Putamen (tissue), 1 donor: ENCODE measurements around the gene ANKRD23.

Experiments
- DNase-seq: peaks from one replicate; pipeline ENCODE4 v3.0.0-alpha.2; 2016; ENCODE audit warnings: low spot score

The ANKRD23 gene

GRCh38 chr2:96837575-96837974 is 6.2 kb downstream of the ANKRD23 start:
- DNase-seq: no peak

- DNase-seq: no peak
These were observed 8.0 kb downstream of the ANKRD23 start for GRCh38 chr2:96835830-96836229.

- DNase-seq: no peak
These were observed 10.9 kb downstream of the ANKRD23 start for GRCh38 chr2:96832754-96833507.

- DNase-seq: no peak
These were observed 11.4 kb downstream of the ANKRD23 start for GRCh38 chr2:96832408-96832753.

- DNase-seq: no peak
These were observed 12.1 kb downstream of the ANKRD23 start for GRCh38 chr2:96831679-96832078.

GRCh38 chr2:96830044-96830562 is 13.7 kb downstream of the ANKRD23 start:
- DNase-seq: no peak

GRCh38 chr2:96828874-96829273 is 14.9 kb downstream of the ANKRD23 start:
- no peak for DNase-seq

GRCh38 chr2:96828436-96828835 is 15.4 kb downstream of the ANKRD23 start:
- no peak for DNase-seq

- no peak for DNase-seq
These were observed 17.1 kb downstream of the ANKRD23 start for GRCh38 chr2:96826546-96827278.

GRCh38 chr2:96825057-96825456 is 18.8 kb downstream of the ANKRD23 start:
- no peak for DNase-seq

GRCh38 chr2:96824079-96824870 is 19.5 kb downstream of the ANKRD23 start:
- no peak for DNase-seq

GRCh38 chr2:96823198-96823597 is 20.6 kb downstream of the ANKRD23 start:
- no peak for DNase-seq

- DNase-seq: no peak
These were observed 21.0 kb downstream of the ANKRD23 start for GRCh38 chr2:96822786-96823185.

GRCh38 chr2:96821113-96821675 is 22.6 kb downstream of the ANKRD23 start:
- DNase-seq: no peak

GRCh38 chr2:96819876-96820511 is 23.8 kb downstream of the ANKRD23 start:
- no peak for DNase-seq

GRCh38 chr2:96819128-96819875 is 24.5 kb downstream of the ANKRD23 start:
- no peak for DNase-seq

- no peak for DNase-seq
These were observed 25.9 kb downstream of the ANKRD23 start for GRCh38 chr2:96817882-96818281.

GRCh38 chr2:96816836-96817702 is 26.8 kb downstream of the ANKRD23 start:
- no peak for DNase-seq

GRCh38 chr2:96816127-96816835 is 27.5 kb downstream of the ANKRD23 start, which contains the start of gene CNNM3:
Gene CNNM3, plus strand, starts transcription at chr2:96816268. Its CDS starts 10 bp downstream, at chr2:96816278.
- DNase-seq: peak; percentile 96
